Measurements from ENCODE around the gene SPDEF. TPM values are rescaled to one million over a fixed set of nuclear protein-coding genes. Genes with fewer than 3 reads are reported as not detected.

The SPDEF gene
- total and polyA plus RNA-seq, 8 donors, result 0.24 to 1.2 (median 0.49) TPM

- 70 to 74% methylated on average over 6 of the region's 6 CpGs for WGBS, 2 donors
- Histone ChIP-seq H3K36me3 (no peaks in the 10 kb centered on the region), H3K27ac (peak overlapping the region in 1 of 4 donors; percentile 29), H3K27me3 (no peaks in the 10 kb centered on the region), H3K4me3 (no peak overlapping the region), H3K4me1 (peaks cover 12 to 26% (median 17%) of the 10 kb centered on the region in 3 donors), H3K9me3 (no peaks in the 10 kb centered on the region)
- peak in 1 of 4 donors; percentile 27 for ATAC-seq
- no peak for TF ChIP-seq CTCF (IDR thresholded peaks at IDR 0.05)
- FAIRE-seq, result no peak
- intact Hi-C loops (cut with DNase I), result no loop called here
- DNase-seq, result no peak
Measured at GRCh38 chr6:34595332-34596184, 39.4 kb upstream of the SPDEF start.

GRCh38 chr6:34593701-34594100 is 37.6 kb upstream of the SPDEF start:
- Histone ChIP-seq H3K4me3 (no peak overlapping the region), H3K4me1 (peaks cover 3 to 10% (median 8%) of the 10 kb centered on the region in 3 donors), H3K36me3 (peaks cover 0 to 10% (median 0%) of the 10 kb centered on the region in 3 donors), H3K27ac (no peak overlapping the region), H3K27me3 (no peaks in the 10 kb centered on the region), H3K9me3 (no peaks in the 10 kb centered on the region)
- peak in 2 of 4 donors; percentile 16 to 52 for ATAC-seq
- 46 to 48% methylated on average over 5 of the region's 5 CpGs for WGBS, 2 donors
- DNase-seq, result no peak
- no peak for TF ChIP-seq CTCF (IDR thresholded peaks at IDR 0.05)
- intact Hi-C loops (cut with DNase I), result no loop called here
- no peak for FAIRE-seq

- H3K9me3 ChIP-seq, result no peaks in the 10 kb centered on the region
- no peak overlapping the region for H3K4me3 ChIP-seq
- intact Hi-C loops (cut with DNase I), result no loop called here
- ATAC-seq (no peak), DNase-seq (no peak), FAIRE-seq (no peak)
- no peak for TF ChIP-seq CTCF (IDR thresholded peaks at IDR 0.05)
- 92 to 95% methylated on average over 10 of the region's 10 CpGs for WGBS, 2 donors
- H3K36me3 ChIP-seq, result peaks cover 0 to 10% (median 0%) of the 10 kb centered on the region in 3 donors
- H3K27me3 ChIP-seq, result no peaks in the 10 kb centered on the region
- no peaks in the 10 kb centered on the region for H3K4me1 ChIP-seq
- no peak overlapping the region for H3K27ac ChIP-seq
Measured at GRCh38 chr6:34592208-34592952, 36.3 kb upstream of the SPDEF start.

GRCh38 chr6:34589691-34590090 is 33.6 kb upstream of the SPDEF start:
- FAIRE-seq, result no peak
- Histone ChIP-seq H3K27ac (no peak overlapping the region), H3K9me3 (no peaks in the 10 kb centered on the region), H3K36me3 (peaks cover 0 to 10% (median 0%) of the 10 kb centered on the region in 3 donors), H3K4me1 (no peaks in the 10 kb centered on the region), H3K4me3 (no peak overlapping the region), H3K27me3 (no peaks in the 10 kb centered on the region)
- intact Hi-C loops (cut with DNase I), result no loop called here
- no peak for ATAC-seq
- WGBS, 2 donors, result 90 to 91% methylated on average over 5 of the region's 5 CpGs
- TF ChIP-seq CTCF (IDR thresholded peaks at IDR 0.05), result no peak
- DNase-seq, result no peak
